HG03575 (cell line): ENCODE measurements around the gene GNG7.

ENCODE experiments used
- ATAC-seq: cut with Tn5 transposase; IDR thresholded peaks from one replicate; pipeline ENCODE4 v1.9.1; 2021; ENCODE audit not compliant: unreplicated experiment, insufficient number of reproducible peaks, low FRiP score; ENCODE audit errors: extremely low read depth

The GNG7 gene

GRCh38 chr19:2702170-2703076 is at the start of gene GNG7:
TSS of gene GNG7 (minus strand) at chr19:2702694. CDS start at chr19:2520688, 182,006 bp downstream.
- no peak for ATAC-seq

GRCh38 chr19:2751438-2751830 is 48.9 kb upstream of the GNG7 start:
- ATAC-seq: no peak

GRCh38 chr19:2750808-2751437 is 48.4 kb upstream of the GNG7 start:
- ATAC-seq: no peak

GRCh38 chr19:2747349-2747748 is 44.9 kb upstream of the GNG7 start:
- ATAC-seq: no peak

GRCh38 chr19:2744113-2744512 is 41.6 kb upstream of the GNG7 start:
- ATAC-seq: no peak

- no peak for ATAC-seq
These were observed 40.6 kb upstream of the GNG7 start for GRCh38 chr19:2743099-2743498.

DNA sequence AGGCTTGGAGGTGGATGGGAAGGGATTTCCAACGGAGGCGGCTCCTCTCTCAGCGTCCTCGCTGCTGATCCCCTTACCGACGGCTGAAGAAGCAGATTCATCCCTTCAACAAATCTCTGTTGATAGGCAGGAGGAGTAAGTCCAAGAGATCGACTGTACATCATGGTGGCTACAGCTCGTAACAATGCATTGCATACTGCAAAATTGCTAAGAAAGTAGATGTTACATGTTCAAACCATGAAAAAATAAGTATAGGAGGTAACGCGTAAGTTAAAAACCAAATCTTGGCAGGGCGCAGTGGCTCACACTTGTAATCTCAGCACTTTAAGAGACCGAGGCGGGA is 37.8 kb upstream of the GNG7 start:
- ATAC-seq: no peak

GRCh38 chr19:2739602-2740313 is 37.3 kb upstream of the GNG7 start, which contains the start of gene SLC39A3:
TSS of gene SLC39A3 (minus strand) at chr19:2740017. CDS start at chr19:2737257, 2,760 bp downstream.
- no peak for ATAC-seq

DNA sequence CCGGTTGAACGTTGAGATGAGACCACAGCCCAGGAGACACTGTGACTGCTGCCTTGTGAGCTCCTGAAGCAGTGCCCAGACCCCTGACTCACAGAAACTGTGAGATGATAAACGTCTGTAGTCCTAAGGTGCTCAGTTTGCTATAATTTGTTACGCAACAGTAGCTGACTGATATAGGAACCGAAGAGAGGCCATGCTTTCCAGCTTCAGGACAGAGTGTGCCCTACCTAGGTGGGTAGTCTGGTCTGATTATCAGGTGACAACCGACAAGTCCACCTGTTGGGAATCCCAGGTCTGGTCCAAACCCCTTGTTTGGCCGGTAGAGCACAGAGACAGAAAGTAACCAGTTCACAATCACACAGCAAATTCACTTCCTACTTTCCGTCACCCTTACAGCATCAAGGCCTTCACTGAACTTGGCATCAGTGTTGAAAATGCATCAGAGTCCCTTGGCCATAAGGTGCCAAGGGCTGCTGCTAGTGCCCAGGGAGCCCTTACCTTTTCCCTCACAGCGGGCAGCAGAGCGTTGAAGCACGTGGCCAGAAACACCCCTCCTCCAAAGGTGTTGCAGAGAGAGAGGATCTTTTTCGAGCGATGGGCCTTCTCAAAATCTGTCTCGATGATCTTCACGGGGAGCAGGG is 34.2 kb upstream of the GNG7 start:
- ATAC-seq: no peak

GRCh38 chr19:2735374-2735773 is 32.9 kb upstream of the GNG7 start:
- ATAC-seq: no peak

- ATAC-seq: no peak
These were observed 32.2 kb upstream of the GNG7 start for GRCh38 chr19:2734589-2735288.

GRCh38 chr19:2733930-2734588 is 31.6 kb upstream of the GNG7 start:
- ATAC-seq: no peak

DNA sequence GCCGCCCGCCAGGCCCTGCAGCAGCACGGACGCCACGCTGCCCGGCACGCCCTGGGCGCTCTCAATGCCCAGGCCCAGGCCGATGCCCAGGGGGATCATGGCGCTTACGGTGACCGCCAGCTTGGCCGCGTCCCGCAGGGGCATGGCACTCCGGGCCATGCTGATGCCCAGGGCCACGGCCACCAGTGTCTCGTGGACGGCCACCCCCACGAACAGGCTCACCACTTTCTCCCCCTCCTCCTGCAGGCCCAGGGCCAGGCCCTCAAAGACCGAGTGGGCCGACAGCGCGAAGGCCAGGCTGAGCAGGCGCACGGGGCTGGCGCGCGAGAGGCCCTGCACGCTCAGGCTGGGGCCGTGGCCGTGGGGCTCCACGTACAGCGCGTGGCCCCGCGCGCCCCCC is 30.4 kb upstream of the GNG7 start:
- no peak for ATAC-seq

DNA sequence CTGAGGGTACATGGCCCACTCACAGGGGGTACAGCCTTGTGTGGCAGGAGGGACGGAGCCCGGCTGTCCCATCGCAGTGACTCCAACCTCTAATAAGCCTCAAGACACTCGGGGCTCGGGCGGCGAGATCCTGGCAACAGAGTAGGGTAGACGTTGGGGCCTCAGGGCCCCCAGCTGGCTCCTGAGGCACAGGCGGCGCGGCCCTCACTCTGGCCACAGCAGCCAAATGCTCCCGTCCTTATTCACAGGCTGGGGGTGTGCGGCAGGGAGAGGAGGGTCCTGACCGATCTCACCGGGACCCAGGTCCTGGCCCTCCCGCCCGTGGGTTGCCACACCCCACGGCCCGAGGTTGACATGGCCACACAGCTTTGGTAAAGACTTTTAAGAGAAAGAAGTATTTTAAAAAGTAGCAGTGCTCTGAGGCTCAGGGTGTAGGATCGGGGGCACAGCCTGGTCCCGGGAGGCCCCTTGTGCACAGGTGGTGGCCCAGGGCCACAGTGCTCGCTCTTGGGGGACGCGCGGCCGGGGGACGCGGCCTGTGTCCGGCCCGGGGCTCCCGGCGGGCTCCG is 29.7 kb upstream of the GNG7 start:
- no peak for ATAC-seq

DNA sequence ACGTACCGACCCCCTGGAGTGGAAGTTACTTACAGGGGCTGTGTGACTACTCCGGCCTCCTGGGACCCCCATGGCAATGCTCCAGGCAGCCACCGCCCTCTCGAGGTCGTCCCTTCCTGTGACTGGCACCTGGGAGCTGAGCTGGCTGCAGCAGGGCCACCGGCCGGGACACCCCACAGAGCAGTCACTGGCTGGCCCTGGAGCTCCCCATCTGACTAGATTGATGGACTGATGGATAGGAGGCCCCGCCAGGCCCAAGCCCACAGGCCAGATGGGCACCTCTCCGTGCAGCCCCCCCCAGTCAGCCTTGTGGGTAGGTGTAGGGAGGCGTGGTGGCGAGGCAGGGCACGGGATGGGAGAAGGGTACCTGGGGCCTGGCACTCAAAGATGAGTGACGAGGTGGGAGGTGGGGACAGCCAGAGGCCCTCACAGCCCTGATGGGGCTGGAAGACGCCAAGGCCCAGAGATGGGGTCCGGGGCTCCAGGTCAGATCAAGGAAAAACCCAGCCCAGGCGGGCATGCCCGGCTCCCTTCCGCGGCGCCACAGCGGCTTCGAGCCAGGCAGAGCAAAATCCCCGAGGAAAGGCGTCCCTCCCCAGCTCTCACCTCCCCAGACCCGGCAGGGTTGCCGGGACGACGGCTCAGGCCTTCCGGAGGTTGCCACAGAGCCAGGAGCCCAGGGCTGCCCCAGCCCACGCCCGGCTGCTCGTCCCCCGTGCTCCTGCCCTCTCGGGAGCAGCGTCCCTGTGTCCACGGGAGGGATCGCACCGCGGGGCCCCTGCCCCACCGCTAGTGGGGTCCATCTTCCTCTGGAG is 28.9 kb upstream of the GNG7 start:
- ATAC-seq: no peak

- no peak for ATAC-seq
These were observed 27.7 kb upstream of the GNG7 start for GRCh38 chr19:2729943-2730818.
